ENCODE results near the gene AHRR.

- TF ChIP-seq, protein P1, sequence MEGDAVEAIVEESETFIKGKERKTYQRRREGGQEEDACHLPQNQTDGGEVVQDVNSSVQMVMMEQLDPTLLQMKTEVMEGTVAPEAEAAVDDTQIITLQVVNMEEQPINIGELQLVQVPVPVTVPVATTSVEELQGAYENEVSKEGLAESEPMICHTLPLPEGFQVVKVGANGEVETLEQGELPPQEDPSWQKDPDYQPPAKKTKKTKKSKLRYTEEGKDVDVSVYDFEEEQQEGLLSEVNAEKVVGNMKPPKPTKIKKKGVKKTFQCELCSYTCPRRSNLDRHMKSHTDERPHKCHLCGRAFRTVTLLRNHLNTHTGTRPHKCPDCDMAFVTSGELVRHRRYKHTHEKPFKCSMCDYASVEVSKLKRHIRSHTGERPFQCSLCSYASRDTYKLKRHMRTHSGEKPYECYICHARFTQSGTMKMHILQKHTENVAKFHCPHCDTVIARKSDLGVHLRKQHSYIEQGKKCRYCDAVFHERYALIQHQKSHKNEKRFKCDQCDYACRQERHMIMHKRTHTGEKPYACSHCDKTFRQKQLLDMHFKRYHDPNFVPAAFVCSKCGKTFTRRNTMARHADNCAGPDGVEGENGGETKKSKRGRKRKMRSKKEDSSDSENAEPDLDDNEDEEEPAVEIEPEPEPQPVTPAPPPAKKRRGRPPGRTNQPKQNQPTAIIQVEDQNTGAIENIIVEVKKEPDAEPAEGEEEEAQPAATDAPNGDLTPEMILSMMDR (IDR thresholded peaks at IDR 0.05; ENCODE audit: low read length) = no peak
- TF ChIP-seq EZH2 (IDR thresholded peaks at IDR 0.05; ENCODE audit: borderline replicate concordance, low read length) = no peak
These were observed 122.0 kb downstream of the AHRR start for GRCh38 chr5:443239-444151.
